HepG2 (cell line): ENCODE results near the gene ATF3. TPM values are rescaled to one million over a fixed set of nuclear protein-coding genes. Genes with fewer than 3 reads are reported as not detected.

Experiments
- ATAC-seq: fragments of 200-7000 bp; cut with Tn5 transposase; 3 replicates; pipeline ENCODE4 v1.9.1; 2020; ENCODE audit warnings: mild to moderate bottlenecking, moderate library complexity
- BruUV-seq: library from RNA; stranded (reverse); fragments of 400-500 nt; replicated peaks from 2 replicates; lab custom pipeline; 2021; lab: Mats Ljungman, UMichigan
- CTCF ChIA-PET: fragments of 300-600 bp; formaldehyde crosslinking; extraction: SDS; loops from one replicate; lab custom pipeline; 2021; ENCODE audit warnings: low total read pairs, inconsistent platforms, low intra/inter-chr PET ratio; lab: Yijun Ruan, JAX
- POLR2A ChIA-PET: fragments of 350-600 bp; sonication (Branson Sonifier 250); formaldehyde crosslinking; loops from one replicate; lab custom pipeline; 2020; ENCODE audit warnings: antibody characterized with exemption, inconsistent platforms; lab: Yijun Ruan, JAX
- DNase-seq: peaks from one replicate; pipeline ENCODE4 v3.0.0-alpha.2; 2015; ENCODE audit warnings: low spot score
- FAIRE-seq: peaks from 3 replicates; lab custom pipeline; 2011; peaks lifted over from hg19 to GRCh38; lab: Jason Lieb, UNC
- H2AFZ ChIP-seq: one replicate; pipeline ENCODE4 v1.6.1; 2011; ENCODE audit warnings: low read length, inconsistent platforms
- H3K27ac ChIP-seq: fragments of 300-600 bp; 3 replicates; pipeline ENCODE4 v1.8.0; 2011; ENCODE audit warnings: mixed run types, mild to moderate bottlenecking, mixed read lengths, low read length, inconsistent platforms; ENCODE audit not compliant: insufficient read depth; ENCODE audit errors: extremely low read length
- H3K27me3 ChIP-seq, 2 experiments: fragments of 200-600 bp in 1 of 2; 2 replicates in 1 of 2; 3 replicates in 1 of 2; pipeline versions ENCODE4 v1.6.0 to v1.8.0; 2011; ENCODE audit warnings: low read length in 2 of 2, mild to moderate bottlenecking in 2 of 2, moderate library complexity in 2 of 2, inconsistent platforms in 1 of 2; ENCODE audit not compliant: insufficient read depth in 2 of 2, control insufficient read depth in 1 of 2
- H3K36me3 ChIP-seq, 2 experiments: fragments of 200-600 bp in 1 of 2; replicated peaks in 1 of 2; 2 replicates in 1 of 2; 3 replicates in 1 of 2; pipeline versions ENCODE4 v1.5.1 to v1.8.0; 2011; ENCODE audit warnings: low read length in 2 of 2, inconsistent platforms in 1 of 2; ENCODE audit not compliant: insufficient read depth in 2 of 2, control insufficient read depth in 1 of 2
- H3K4me1 ChIP-seq: 2 replicates; pipeline ENCODE4 v1.5.1; 2012; ENCODE audit warnings: low read length, inconsistent platforms; ENCODE audit not compliant: insufficient read depth
- H3K4me2 ChIP-seq: 2 replicates; pipeline ENCODE4 v1.6.0; 2011; ENCODE audit warnings: low read depth, low read length, inconsistent platforms
- H3K4me3 ChIP-seq, 3 experiments: fragments of 200-600 bp in 1 of 3; sonication (generic), shearing (Covaris generic) in 1 of 3; replicated peaks in 1 of 3; 2 replicates each; pipeline ENCODE4 v1.5.1; 2011 to 2016; ENCODE audit warnings: low read length in 3 of 3, inconsistent platforms in 2 of 3, low read depth in 2 of 3, mild to moderate bottlenecking in 2 of 3, control low read depth in 1 of 3, mixed read lengths in 1 of 3; ENCODE audit not compliant: insufficient read depth in 1 of 3
- H3K79me2 ChIP-seq: one replicate; pipeline ENCODE4 v1.6.1; 2011; ENCODE audit warnings: low read length, inconsistent platforms; ENCODE audit not compliant: insufficient read depth
- H3K9ac ChIP-seq: 2 replicates; pipeline ENCODE4 v1.6.0; 2011; ENCODE audit warnings: mild to moderate bottlenecking, low read depth, low read length, inconsistent platforms; ENCODE audit not compliant: insufficient read depth
- H3K9me3 ChIP-seq: 2 replicates; pipeline ENCODE4 v1.5.1; 2012; ENCODE audit warnings: mild to moderate bottlenecking, low read length
- H4K20me1 ChIP-seq: 2 replicates; pipeline ENCODE4 v1.6.0; 2011; ENCODE audit warnings: inconsistent platforms, mild to moderate bottlenecking, low read length, moderate library complexity; ENCODE audit not compliant: insufficient read depth
- KAT2B ChIP-seq: fragments of 150-350 bp; IDR thresholded peaks from 2 replicates; pipeline ENCODE4 v1.6.1; 2014; ENCODE audit warnings: low read depth, low read length, borderline replicate concordance
- NPAS2 ChIP-seq: sonication (generic); formaldehyde crosslinking; IDR thresholded peaks from 2 replicates; pipeline ENCODE4 v1.8.0; 2022; ENCODE audit warnings: mild to moderate bottlenecking, missing genetic modification reagents, borderline replicate concordance
- NR0B2 ChIP-seq: sonication (generic); formaldehyde crosslinking; IDR thresholded peaks from 2 replicates; pipeline ENCODE4 v1.4.0; 2020; ENCODE audit warnings: mild to moderate bottlenecking, missing genetic modification reagents
- NR3C1 ChIP-seq: sonication (generic); formaldehyde crosslinking; IDR thresholded peaks from 2 replicates; pipeline ENCODE4 v1.4.0; 2020; ENCODE audit warnings: missing genetic modification reagents
- RBM39 ChIP-seq: fragments of 200-400 bp; formaldehyde crosslinking; IDR thresholded peaks from one replicate; pipeline ENCODE4 v1.6.1; 2018; ENCODE audit warnings: antibody characterized with exemption, mild to moderate bottlenecking, low read depth, low read length; ENCODE audit not compliant: poor library complexity, severe bottlenecking
- SIN3B ChIP-seq: fragments of 150-350 bp; IDR thresholded peaks from 2 replicates; pipeline ENCODE4 v1.6.1; 2014; ENCODE audit warnings: low read length
- TFDP2 ChIP-seq: sonication (generic); formaldehyde crosslinking; IDR thresholded peaks from 2 replicates; pipeline ENCODE4 v1.4.0; 2020; ENCODE audit warnings: missing genetic modification reagents
- WIZ ChIP-seq: sonication (generic); formaldehyde crosslinking; IDR thresholded peaks from 2 replicates; pipeline ENCODE4 v1.5.1; 2020; ENCODE audit warnings: mild to moderate bottlenecking, missing genetic modification reagents
- ZBTB38 ChIP-seq: sonication (generic); formaldehyde crosslinking; IDR thresholded peaks from 2 replicates; pipeline ENCODE4 v1.5.1; 2020; ENCODE audit warnings: mild to moderate bottlenecking, missing genetic modification reagents
- ZNF17 ChIP-seq: sonication (generic); formaldehyde crosslinking; IDR thresholded peaks from 2 replicates; pipeline ENCODE4 v1.5.0; 2020; ENCODE audit warnings: mild to moderate bottlenecking, missing genetic modification reagents
- ZNF512 ChIP-seq: sonication (generic); formaldehyde crosslinking; IDR thresholded peaks from 2 replicates; pipeline ENCODE4 v1.4.0; 2020; ENCODE audit warnings: mild to moderate bottlenecking, missing genetic modification reagents
- ZNF556 ChIP-seq: sonication (generic); formaldehyde crosslinking; IDR thresholded peaks from 2 replicates; pipeline ENCODE4 v1.4.0; 2020; ENCODE audit warnings: mild to moderate bottlenecking, missing genetic modification reagents, borderline replicate concordance
- ZNF800 ChIP-seq: sonication (generic); formaldehyde crosslinking; IDR thresholded peaks from 2 replicates; pipeline ENCODE4 v1.4.0; 2020; ENCODE audit warnings: missing genetic modification reagents
- WGBS: methylation state at CpG from one replicate; pipeline ENCODE4 v1.1.6; 2017; ENCODE audit warnings: low lambda C conversion rate; 5-methylcytosine and 5-hydroxymethylcytosine counted together
- in situ Hi-C: cut with HindIII; loops from 2 replicates; pipeline ENCODE4 v1.10.0; 2017; ENCODE audit warnings: low pct_unique_long_range_greater_than_20kb; ENCODE audit not compliant: extremely low pct_ligation_motif_present
- intact Hi-C: fragments of 100-400 bp; cut with micrococcal nuclease; formaldehyde crosslinking; loops from one replicate; pipeline ENCODE4 v1.10.0; 2022; ENCODE audit not compliant: unreplicated experiment
- polyA plus RNA-seq, 8 experiments: library from polyadenylated mRNA; depleted of rRNA in 3 of 8; stranded (reverse) in 7 of 8; unstranded in 1 of 8; fragments of >200 nt; fragmentation: Illumina TruSeq in 4 of 8; extraction: Trizol in 4 of 8; gene quantifications; 2 replicates each; pipeline versions ENCODE4 v1.2.1 to v1.2.3, GENCODE V29; 2011 to 2016; ENCODE audit warnings: low read depth in 4 of 8, missing spikeins in 1 of 8, mixed read lengths in 1 of 8; ENCODE audit not compliant: insufficient read depth in 1 of 8
- total RNA-seq, 5 experiments: library from RNA; depleted of rRNA; stranded (reverse); fragments of >200 nt; fragmentation: Illumina TruSeq; extraction: Trizol; gene quantifications; 2 replicates each; pipeline ENCODE4 v1.2.3, GENCODE V29; 2016; ENCODE audit warnings: low read depth in 1 of 5

ATF3 gene
- total and polyA plus RNA-seq, 2 of the 13 experiments (the other 11 are each of a cell fraction or from before 2014, with no cell fraction given): 5.0 to 13.0 TPM

GRCh38 chr1:212605441-212606394 lies 2.8 kb upstream of the ATF3 start:
- BruUV-seq: no TSS peak
- no peak for DNase-seq
- H3K9ac ChIP-seq: no peak overlapping the region

More at GRCh38 chr1:212605441-212606394, 2.8 kb upstream of the ATF3 start:
- no peak overlapping the region for H3K4me3 ChIP-seq
- H3K27ac ChIP-seq: no peak overlapping the region
- intact Hi-C loops: no loop called here
- H3K4me1 ChIP-seq: peaks cover 35% of the 10 kb centered on the region
- H2AFZ ChIP-seq: no peak overlapping the region
- no peaks in the 10 kb centered on the region for H3K36me3 ChIP-seq
- in situ Hi-C loops: no loop called here
- peaks cover 11% of the 10 kb centered on the region for H3K79me2 ChIP-seq
- peaks cover 13% of the 10 kb centered on the region for H4K20me1 ChIP-seq
- H3K9me3 ChIP-seq: no peaks in the 10 kb centered on the region
- 7% methylated on average over 9 of the region's 9 CpGs for WGBS
- FAIRE-seq (no peak), ATAC-seq (no peak)
- ChIA-PET CTCF (no interaction called here), POLR2A (no interaction called here)
- TF ChIP-seq ZNF800 (no peak), KAT2B (no peak), NPAS2 (CRISPR knock-in tag) (no peak), NR3C1 (no peak), WIZ (CRISPR knock-in tag) (no peak), ZNF556 (no peak), ZBTB38 (CRISPR knock-in tag) (no peak), ZNF512 (no peak), NR0B2 (CRISPR knock-in tag) (no peak), RBM39 (no peak), TFDP2 (CRISPR knock-in tag) (no peak), ZNF17 (no peak), SIN3B (no peak)
- no peak overlapping the region for H3K4me2 ChIP-seq
- peaks cover 11 to 54% of the 10 kb centered on the region in 2 experiments for H3K27me3 ChIP-seq
